ENCODE measurements around the gene KLHL24. TPM values are rescaled to one million over a fixed set of nuclear protein-coding genes. Genes with fewer than 3 reads are reported as not detected.
A peak's percentile ranks its signal among the peaks of the same experiment; 100 is the strongest.

Gene KLHL24
- total RNA-seq, 1 experiment from 2014 or later = 7.4 TPM

DNA sequence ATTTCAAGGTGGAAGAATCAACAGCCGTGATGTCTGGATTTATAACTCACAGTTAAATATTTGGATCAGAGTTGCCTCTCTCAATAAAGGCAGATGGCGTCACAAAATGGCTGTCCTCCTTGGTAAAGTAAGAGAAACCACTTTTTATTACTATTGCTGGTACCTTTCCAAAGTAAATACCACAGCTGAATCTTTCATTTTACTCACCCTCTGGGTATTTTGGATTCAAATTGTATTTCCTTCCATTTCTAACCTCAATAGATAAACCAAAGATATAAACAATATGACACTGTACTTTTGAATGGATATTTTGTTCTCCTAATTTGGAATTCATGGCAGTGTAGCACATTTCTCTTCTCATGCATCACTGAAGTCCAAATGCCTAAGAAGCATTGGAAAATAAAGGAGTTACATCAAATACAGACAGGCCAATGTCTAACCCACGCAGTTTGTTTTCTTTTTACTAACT, 29.5 kb downstream of the KLHL24 start:
- Histone ChIP-seq H3K27ac (ENCODE audit: low read length) (peak overlapping the region; percentile 52), H3K9ac (ENCODE audit: low read length) (no peak overlapping the region), H3F3A (ENCODE audit: low read length, unreplicated experiment) (no peaks in the 10 kb centered on the region), H3K4me2 (ENCODE audit: low read length) (peak overlapping the region; percentile 26), H3K9me3 (ENCODE audit: low read length) (no peaks in the 10 kb centered on the region), H2AFZ (ENCODE audit: low read length) (peak overlapping the region; percentile 47), H4K20me1 (ENCODE audit: low read length) (no peaks in the 10 kb centered on the region), H3K27me3 (ENCODE audit: low read length) (no peaks in the 10 kb centered on the region), H3K9me2 (replicated peaks; ENCODE audit: low read length) (no peaks in the 10 kb centered on the region), H3K79me2 (ENCODE audit: low read length) (no peaks in the 10 kb centered on the region), H3K4me3 (ENCODE audit: low read length) (no peak overlapping the region), H3K4me1 (ENCODE audit: insufficient read depth, low read length) (peaks cover 10% of the 10 kb centered on the region), H3K36me3 (ENCODE audit: low read depth, low read length) (no peaks in the 10 kb centered on the region)
- ChIA-PET POLR2A (ENCODE audit: unreplicated experiment) (interaction anchor here (0.6 kb wide), 1 partner anchor 33 kb away, joined by 11 read pairs; the partner anchor contains the start of gene YEATS2), CTCF (interaction anchor here (0.7 kb wide), 1 partner anchor 205 kb away, joined by 4 read pairs; no protein-coding TSS in a partner anchor)
- intact Hi-C loops (cut with micrococcal nuclease) = loop anchor here (1.0 to 2.0 kb wide), 2 partner anchors 28 to 196 kb away; no protein-coding TSS in a partner anchor
- TF ChIP-seq EZH2 (IDR thresholded peaks at IDR 0.05; ENCODE audit: low read length, unreplicated experiment) = no peak
- TF ChIP-seq EZH2phosphoT487 (IDR thresholded peaks at IDR 0.05; ENCODE audit: borderline replicate concordance, low read length) = no peak
- no TSS peak for BruUV-seq (replicated peaks)
- ATAC-seq (peak; percentile 94), DNase-seq (peak; percentile 97)

DNA sequence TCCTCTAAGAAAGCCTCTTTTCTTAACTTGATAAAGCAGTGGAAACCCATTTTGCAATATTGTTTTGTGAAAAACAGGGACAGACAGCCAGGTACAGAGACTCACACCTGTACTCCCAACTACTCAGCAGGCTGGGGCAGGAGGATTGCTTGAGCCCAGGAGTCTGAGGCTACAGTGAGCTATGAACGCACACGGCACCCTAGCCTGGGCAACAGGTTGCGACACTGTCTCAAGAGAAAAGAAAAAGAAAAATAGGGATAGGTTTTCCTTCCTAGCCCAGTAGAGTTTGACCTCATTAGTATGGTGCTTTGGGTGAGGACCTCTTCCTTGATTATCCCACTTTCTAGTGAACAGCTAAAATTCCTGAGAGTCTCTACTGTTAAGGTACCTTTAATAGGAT, 44.6 kb downstream of the KLHL24 start:
- H3K36me3 ChIP-seq (ENCODE audit: low read depth, low read length) = no peaks in the 10 kb centered on the region
- BruUV-seq (replicated peaks) = TSS peak; percentile 19
- DNase-seq (no peak), ATAC-seq (no peak)
- H3K27me3 ChIP-seq (ENCODE audit: low read length) = no peaks in the 10 kb centered on the region
- POLR2A ChIA-PET (ENCODE audit: unreplicated experiment) = interaction anchor here (0.6 kb wide), 2 partner anchors 8 to 42 kb away, joined by 3 to 5 read pairs; no protein-coding TSS in a partner anchor
- H3K27ac ChIP-seq (ENCODE audit: low read length) = no peak overlapping the region
- H3K4me2 ChIP-seq (ENCODE audit: low read length) = no peak overlapping the region
- H3K9ac ChIP-seq (ENCODE audit: low read length) = no peak overlapping the region
- intact Hi-C loops (cut with micrococcal nuclease) = no loop called here
- no peaks in the 10 kb centered on the region for H4K20me1 ChIP-seq (ENCODE audit: low read length)
- no peaks in the 10 kb centered on the region for H3F3A ChIP-seq (ENCODE audit: low read length, unreplicated experiment)
- H3K4me1 ChIP-seq (ENCODE audit: insufficient read depth, low read length) = no peaks in the 10 kb centered on the region
- H3K9me2 ChIP-seq (replicated peaks; ENCODE audit: low read length) = no peaks in the 10 kb centered on the region
- CTCF ChIA-PET = no interaction called here
- no peak overlapping the region for H3K4me3 ChIP-seq (ENCODE audit: low read length)
- no peaks in the 10 kb centered on the region for H3K79me2 ChIP-seq (ENCODE audit: low read length)
- TF ChIP-seq EZH2 (IDR thresholded peaks at IDR 0.05; ENCODE audit: low read length, unreplicated experiment) = no peak
- no peak for TF ChIP-seq EZH2phosphoT487 (IDR thresholded peaks at IDR 0.05; ENCODE audit: borderline replicate concordance, low read length)
- TF ChIP-seq, protein P1, sequence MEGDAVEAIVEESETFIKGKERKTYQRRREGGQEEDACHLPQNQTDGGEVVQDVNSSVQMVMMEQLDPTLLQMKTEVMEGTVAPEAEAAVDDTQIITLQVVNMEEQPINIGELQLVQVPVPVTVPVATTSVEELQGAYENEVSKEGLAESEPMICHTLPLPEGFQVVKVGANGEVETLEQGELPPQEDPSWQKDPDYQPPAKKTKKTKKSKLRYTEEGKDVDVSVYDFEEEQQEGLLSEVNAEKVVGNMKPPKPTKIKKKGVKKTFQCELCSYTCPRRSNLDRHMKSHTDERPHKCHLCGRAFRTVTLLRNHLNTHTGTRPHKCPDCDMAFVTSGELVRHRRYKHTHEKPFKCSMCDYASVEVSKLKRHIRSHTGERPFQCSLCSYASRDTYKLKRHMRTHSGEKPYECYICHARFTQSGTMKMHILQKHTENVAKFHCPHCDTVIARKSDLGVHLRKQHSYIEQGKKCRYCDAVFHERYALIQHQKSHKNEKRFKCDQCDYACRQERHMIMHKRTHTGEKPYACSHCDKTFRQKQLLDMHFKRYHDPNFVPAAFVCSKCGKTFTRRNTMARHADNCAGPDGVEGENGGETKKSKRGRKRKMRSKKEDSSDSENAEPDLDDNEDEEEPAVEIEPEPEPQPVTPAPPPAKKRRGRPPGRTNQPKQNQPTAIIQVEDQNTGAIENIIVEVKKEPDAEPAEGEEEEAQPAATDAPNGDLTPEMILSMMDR (conservative IDR thresholded peaks at IDR 0.05; ENCODE audit: low read depth, low read length) = no peak
- no peaks in the 10 kb centered on the region for H3K9me3 ChIP-seq (ENCODE audit: low read length)
- no peak overlapping the region for H2AFZ ChIP-seq (ENCODE audit: low read length)

DNA sequence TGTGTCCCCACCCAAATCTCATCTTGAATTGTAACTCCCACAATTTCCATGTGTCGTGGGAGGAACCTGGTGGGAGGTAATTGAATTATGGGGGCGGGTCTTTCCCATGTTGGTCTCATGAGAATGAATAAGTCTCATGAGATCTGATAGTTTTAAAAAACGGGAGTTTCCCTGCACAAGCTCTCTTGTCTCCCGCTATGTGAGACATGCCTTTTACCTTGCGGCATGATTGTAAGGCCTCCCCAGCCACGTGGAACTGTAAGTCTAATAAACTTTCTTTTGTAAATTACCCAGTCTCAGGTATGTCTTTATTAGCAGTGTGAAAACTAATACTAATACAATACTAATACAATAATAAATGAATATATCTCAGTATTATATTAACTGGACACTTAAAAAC, 52.3 kb downstream of the KLHL24 start:
- no peaks in the 10 kb centered on the region for H4K20me1 ChIP-seq (ENCODE audit: low read length)
- ATAC-seq (no peak), DNase-seq (no peak)
- no peak overlapping the region for H3K9ac ChIP-seq (ENCODE audit: low read length)
- H3K27ac ChIP-seq (ENCODE audit: low read length) = no peak overlapping the region
- ChIA-PET CTCF (no interaction called here), POLR2A (ENCODE audit: unreplicated experiment) (no interaction called here)
- H3K4me3 ChIP-seq (ENCODE audit: low read length) = no peak overlapping the region
- H3K4me2 ChIP-seq (ENCODE audit: low read length) = no peak overlapping the region
- TF ChIP-seq, protein P1 (conservative IDR thresholded peaks at IDR 0.05; ENCODE audit: low read depth, low read length) = no peak
- TF ChIP-seq EZH2phosphoT487 (IDR thresholded peaks at IDR 0.05; ENCODE audit: borderline replicate concordance, low read length) (no peak), EZH2 (IDR thresholded peaks at IDR 0.05; ENCODE audit: low read length, unreplicated experiment) (no peak)
- intact Hi-C loops (cut with micrococcal nuclease) = no loop called here
- H3K27me3 ChIP-seq (ENCODE audit: low read length) = no peaks in the 10 kb centered on the region
- BruUV-seq (replicated peaks) = no TSS peak
- H3K4me1 ChIP-seq (ENCODE audit: insufficient read depth, low read length) = no peaks in the 10 kb centered on the region
- H2AFZ ChIP-seq (ENCODE audit: low read length) = no peak overlapping the region
- no peaks in the 10 kb centered on the region for H3K36me3 ChIP-seq (ENCODE audit: low read depth, low read length)
- no peaks in the 10 kb centered on the region for H3K9me2 ChIP-seq (replicated peaks; ENCODE audit: low read length)
- no peaks in the 10 kb centered on the region for H3F3A ChIP-seq (ENCODE audit: low read length, unreplicated experiment)
- no peaks in the 10 kb centered on the region for H3K9me3 ChIP-seq (ENCODE audit: low read length)
- H3K79me2 ChIP-seq (ENCODE audit: low read length) = no peaks in the 10 kb centered on the region

All from PC-3 (cell line).